ENCODE measurements around the gene ATP5PD. TPM values are rescaled to one million over a fixed set of nuclear protein-coding genes. Genes with fewer than 3 reads are reported as not detected.

ATP5PD gene
- total and polyA plus RNA-seq, 2 of the 13 experiments (the other 11 are each of a cell fraction or from before 2014, with no cell fraction given), result 158 to 428 TPM

- TF ChIP-seq, protein P1, sequence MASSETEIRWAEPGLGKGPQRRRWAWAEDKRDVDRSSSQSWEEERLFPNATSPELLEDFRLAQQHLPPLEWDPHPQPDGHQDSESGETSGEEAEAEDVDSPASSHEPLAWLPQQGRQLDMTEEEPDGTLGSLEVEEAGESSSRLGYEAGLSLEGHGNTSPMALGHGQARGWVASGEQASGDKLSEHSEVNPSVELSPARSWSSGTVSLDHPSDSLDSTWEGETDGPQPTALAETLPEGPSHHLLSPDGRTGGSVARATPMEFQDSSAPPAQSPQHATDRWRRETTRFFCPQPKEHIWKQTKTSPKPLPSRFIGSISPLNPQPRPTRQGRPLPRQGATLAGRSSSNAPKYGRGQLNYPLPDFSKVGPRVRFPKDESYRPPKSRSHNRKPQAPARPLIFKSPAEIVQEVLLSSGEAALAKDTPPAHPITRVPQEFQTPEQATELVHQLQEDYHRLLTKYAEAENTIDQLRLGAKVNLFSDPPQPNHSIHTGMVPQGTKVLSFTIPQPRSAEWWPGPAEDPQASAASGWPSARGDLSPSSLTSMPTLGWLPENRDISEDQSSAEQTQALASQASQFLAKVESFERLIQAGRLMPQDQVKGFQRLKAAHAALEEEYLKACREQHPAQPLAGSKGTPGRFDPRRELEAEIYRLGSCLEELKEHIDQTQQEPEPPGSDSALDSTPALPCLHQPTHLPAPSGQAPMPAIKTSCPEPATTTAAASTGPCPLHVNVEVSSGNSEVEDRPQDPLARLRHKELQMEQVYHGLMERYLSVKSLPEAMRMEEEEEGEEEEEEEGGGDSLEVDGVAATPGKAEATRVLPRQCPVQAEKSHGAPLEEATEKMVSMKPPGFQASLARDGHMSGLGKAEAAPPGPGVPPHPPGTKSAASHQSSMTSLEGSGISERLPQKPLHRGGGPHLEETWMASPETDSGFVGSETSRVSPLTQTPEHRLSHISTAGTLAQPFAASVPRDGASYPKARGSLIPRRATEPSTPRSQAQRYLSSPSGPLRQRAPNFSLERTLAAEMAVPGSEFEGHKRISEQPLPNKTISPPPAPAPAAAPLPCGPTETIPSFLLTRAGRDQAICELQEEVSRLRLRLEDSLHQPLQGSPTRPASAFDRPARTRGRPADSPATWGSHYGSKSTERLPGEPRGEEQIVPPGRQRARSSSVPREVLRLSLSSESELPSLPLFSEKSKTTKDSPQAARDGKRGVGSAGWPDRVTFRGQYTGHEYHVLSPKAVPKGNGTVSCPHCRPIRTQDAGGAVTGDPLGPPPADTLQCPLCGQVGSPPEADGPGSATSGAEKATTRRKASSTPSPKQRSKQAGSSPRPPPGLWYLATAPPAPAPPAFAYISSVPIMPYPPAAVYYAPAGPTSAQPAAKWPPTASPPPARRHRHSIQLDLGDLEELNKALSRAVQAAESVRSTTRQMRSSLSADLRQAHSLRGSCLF (CRISPR knock-in tag; IDR thresholded peaks at IDR 0.05; ENCODE audit: borderline replicate concordance), result no peak
- TF ChIP-seq ZBTB21 (CRISPR knock-in tag; IDR thresholded peaks at IDR 0.05) (no peak; the same call in 1 of the 2 replicates), REXO4 (CRISPR knock-in tag; IDR thresholded peaks at IDR 0.05; ENCODE audit: borderline replicate concordance) (no peak), NCOR1 (IDR thresholded peaks at IDR 0.05; ENCODE audit: borderline replicate concordance, low read length) (peak; percentile 90; the same call in 1 of the 2 replicates), PTBP1 (IDR thresholded peaks at IDR 0.05; ENCODE audit: low read depth, low read length, poor library complexity, severe bottlenecking) (no peak), FOXK1 (CRISPR knock-in tag; IDR thresholded peaks at IDR 0.05; ENCODE audit: borderline replicate concordance, low read depth) (peak; percentile 92; the same call in 1 of the 2 replicates), ETV6 (CRISPR knock-in tag; conservative IDR thresholded peaks at IDR 0.05) (peak; percentile 99), ZNF792 (CRISPR knock-in tag; IDR thresholded peaks at IDR 0.05) (0 out of 2 replicates have a peak, but pooled peaks have one; percentile 51), POLR2AphosphoS5 (IDR thresholded peaks at IDR 0.05; ENCODE audit: low read depth, low read length) (no peak), ZNF629 (CRISPR knock-in tag; conservative IDR thresholded peaks at IDR 0.05) (0 out of 2 replicates have a peak, but pooled peaks have one; percentile 21), ZNF367 (CRISPR knock-in tag; IDR thresholded peaks at IDR 0.05; ENCODE audit: borderline replicate concordance) (no peak), ZMYM3 (CRISPR knock-in tag; IDR thresholded peaks at IDR 0.05) (peak; percentile 96), ZFP36 (IDR thresholded peaks at IDR 0.05; ENCODE audit: borderline replicate concordance, low read depth, low read length, partially characterized antibody) (no peak), SMC3 (IDR thresholded peaks at IDR 0.05; ENCODE audit: low read length) (peak; percentile 27; the same call in 1 of the 2 replicates), YEATS4 (CRISPR knock-in tag; IDR thresholded peaks at IDR 0.05; ENCODE audit: borderline replicate concordance) (no peak), JUND (CRISPR knock-in tag; IDR thresholded peaks at IDR 0.05) (0 out of 2 replicates have a peak, but pooled peaks have one; percentile 64), ZNF441 (CRISPR knock-in tag; IDR thresholded peaks at IDR 0.05; ENCODE audit: borderline replicate concordance) (no peak; the same call in 1 of the 2 replicates), GTF2F1 (IDR thresholded peaks at IDR 0.05; ENCODE audit: low read length) (no peak), ZMAT3 (CRISPR knock-in tag; conservative IDR thresholded peaks at IDR 0.05) (0 out of 2 replicates have a peak, but pooled peaks have one; percentile 60), CAMTA2 (CRISPR knock-in tag; IDR thresholded peaks at IDR 0.05; ENCODE audit: borderline replicate concordance) (no peak), LCORL (IDR thresholded peaks at IDR 0.05) (no peak), LCORL (CRISPR knock-in tag; IDR thresholded peaks at IDR 0.05) (peak; percentile 99), ZNF224 (CRISPR knock-in tag; IDR thresholded peaks at IDR 0.05) (0 out of 2 replicates have a peak, but pooled peaks have one; percentile 33), CSRNP2 (CRISPR knock-in tag; conservative IDR thresholded peaks at IDR 0.05; ENCODE audit: low read depth) (no peak)
- TF ChIP-seq, protein P2, sequence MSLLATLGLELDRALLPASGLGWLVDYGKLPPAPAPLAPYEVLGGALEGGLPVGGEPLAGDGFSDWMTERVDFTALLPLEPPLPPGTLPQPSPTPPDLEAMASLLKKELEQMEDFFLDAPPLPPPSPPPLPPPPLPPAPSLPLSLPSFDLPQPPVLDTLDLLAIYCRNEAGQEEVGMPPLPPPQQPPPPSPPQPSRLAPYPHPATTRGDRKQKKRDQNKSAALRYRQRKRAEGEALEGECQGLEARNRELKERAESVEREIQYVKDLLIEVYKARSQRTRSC (CRISPR knock-in tag; IDR thresholded peaks at IDR 0.05; ENCODE audit: low read depth), result no peak
Observed at GRCh38 chr17:75084039-75084660, 37.4 kb upstream of the ATP5PD start (continued).
